Skin epidermis (tissue), 12 donors: ENCODE data around the gene TNK1.
A peak's percentile ranks its signal among the peaks of the same experiment; 100 is the strongest.

Experiments used
- H3K27ac ChIP-seq, 21 experiments: fragments of 200-600 bp; sonication (generic) in 11 of 21; one replicate each; pipeline ENCODE4 v1.5.0; 2020; ENCODE audit warnings: mild to moderate bottlenecking in 3 of 21, inconsistent platforms in 2 of 21, moderate library complexity in 2 of 21
- H3K4me3 ChIP-seq, 7 experiments: fragments of 200-600 bp; sonication (generic) in 2 of 7; one replicate each; pipeline ENCODE4 v1.5.0; 2020; ENCODE audit warnings: inconsistent platforms in 2 of 7, mild to moderate bottlenecking in 2 of 7, moderate library complexity in 1 of 7

The TNK1 gene

GRCh38 chr17:7383742-7384488 lies 3.0 kb downstream of the TNK1 start:
- peak overlapping the region; percentile 7 to 36 (median 27) for H3K4me3 ChIP-seq
- H3K27ac ChIP-seq = peak overlapping the region in 11 of 21 experiments; percentile 1 to 76 (median 49)

- Histone ChIP-seq H3K4me3 (peak overlapping the region; percentile 7 to 36 (median 27)), H3K27ac (peak overlapping the region in 9 of 21 experiments; percentile 1 to 76 (median 49))
These were observed 3.7 kb downstream of the TNK1 start for GRCh38 chr17:7384489-7385081.

DNA sequence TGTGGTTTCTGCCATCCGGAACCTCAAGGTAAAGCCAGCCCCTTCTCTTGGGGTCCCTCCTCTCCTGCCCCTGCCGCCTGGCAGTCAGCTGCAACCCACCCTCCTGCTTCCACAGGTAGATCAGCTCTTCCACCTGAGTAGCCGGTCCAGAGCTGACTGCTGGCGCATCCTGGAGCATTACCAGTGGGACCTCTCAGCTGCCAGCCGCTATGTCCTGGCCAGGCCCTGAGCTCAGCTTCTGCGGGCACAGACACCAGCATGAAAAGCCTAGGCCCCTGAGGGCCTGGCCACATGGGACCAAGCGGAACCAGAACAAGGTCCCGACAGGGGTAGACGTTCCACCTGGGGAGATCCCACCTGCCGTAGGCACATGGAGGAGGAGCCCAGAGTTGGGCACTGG lies 8.0 kb downstream of the TNK1 start:
- no peak overlapping the region for H3K27ac ChIP-seq
- no peak overlapping the region for H3K4me3 ChIP-seq

DNA sequence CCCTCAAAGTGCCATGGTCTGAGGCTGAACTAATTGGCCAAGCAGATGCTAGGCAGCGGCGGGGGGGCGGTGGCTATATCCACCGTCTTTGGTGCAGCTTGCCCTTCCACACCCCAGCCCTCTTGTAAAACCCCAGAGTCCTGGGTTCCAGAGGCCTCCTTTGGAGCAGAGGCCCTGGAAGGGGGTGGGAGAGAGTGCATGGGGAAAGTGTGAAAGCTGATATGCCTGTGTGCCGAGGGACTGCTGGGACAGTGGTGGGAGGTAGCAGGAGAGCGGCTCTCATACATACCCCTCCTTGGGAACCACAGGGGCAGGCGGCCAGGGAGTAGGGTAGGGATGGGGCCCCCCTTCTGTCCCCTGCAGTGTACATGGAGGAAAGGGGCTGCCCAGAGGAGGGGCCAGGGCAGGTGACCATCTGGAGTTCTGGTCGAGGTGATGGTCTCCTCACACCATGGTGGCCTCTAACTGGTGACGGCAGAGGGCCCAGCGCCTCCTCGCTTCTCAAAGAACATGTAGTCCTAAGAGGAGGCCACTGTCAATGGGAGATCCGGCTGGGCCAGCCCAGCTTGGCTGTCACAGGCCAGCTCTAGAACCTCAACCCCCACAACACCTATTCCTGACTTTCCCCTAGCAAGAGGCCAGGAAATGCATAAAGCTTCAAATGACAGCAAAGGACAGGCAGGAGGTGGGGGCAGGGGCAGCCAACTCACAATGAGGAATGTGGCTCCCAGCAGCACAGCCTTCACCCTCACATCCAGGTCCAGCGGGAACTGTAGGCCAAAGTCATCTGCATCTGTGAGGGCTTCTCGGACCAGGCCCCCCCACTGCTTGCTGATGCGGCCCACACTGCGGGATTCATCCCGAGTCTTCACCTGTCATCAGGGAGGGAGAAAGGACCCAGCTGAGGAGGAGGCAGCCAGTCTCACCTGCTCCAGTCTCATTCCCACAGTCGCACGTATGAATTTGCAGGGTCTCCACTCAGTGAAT lies 9.3 kb downstream of the TNK1 start:
- H3K27ac ChIP-seq = no peak overlapping the region
- H3K4me3 ChIP-seq = no peak overlapping the region

- Histone ChIP-seq H3K4me3 (no peak overlapping the region), H3K27ac (peak overlapping the region in 1 of 21 experiments; percentile 5)
These were observed 10.4 kb downstream of the TNK1 start for GRCh38 chr17:7391307-7391706.

- Histone ChIP-seq H3K27ac (peak overlapping the region in 19 of 21 experiments; percentile 76 to 97 (median 90)), H3K4me3 (peak overlapping the region; percentile 59 to 90 (median 65))
These were observed 12.1 kb downstream of the TNK1 start for GRCh38 chr17:7392696-7393612.

DNA sequence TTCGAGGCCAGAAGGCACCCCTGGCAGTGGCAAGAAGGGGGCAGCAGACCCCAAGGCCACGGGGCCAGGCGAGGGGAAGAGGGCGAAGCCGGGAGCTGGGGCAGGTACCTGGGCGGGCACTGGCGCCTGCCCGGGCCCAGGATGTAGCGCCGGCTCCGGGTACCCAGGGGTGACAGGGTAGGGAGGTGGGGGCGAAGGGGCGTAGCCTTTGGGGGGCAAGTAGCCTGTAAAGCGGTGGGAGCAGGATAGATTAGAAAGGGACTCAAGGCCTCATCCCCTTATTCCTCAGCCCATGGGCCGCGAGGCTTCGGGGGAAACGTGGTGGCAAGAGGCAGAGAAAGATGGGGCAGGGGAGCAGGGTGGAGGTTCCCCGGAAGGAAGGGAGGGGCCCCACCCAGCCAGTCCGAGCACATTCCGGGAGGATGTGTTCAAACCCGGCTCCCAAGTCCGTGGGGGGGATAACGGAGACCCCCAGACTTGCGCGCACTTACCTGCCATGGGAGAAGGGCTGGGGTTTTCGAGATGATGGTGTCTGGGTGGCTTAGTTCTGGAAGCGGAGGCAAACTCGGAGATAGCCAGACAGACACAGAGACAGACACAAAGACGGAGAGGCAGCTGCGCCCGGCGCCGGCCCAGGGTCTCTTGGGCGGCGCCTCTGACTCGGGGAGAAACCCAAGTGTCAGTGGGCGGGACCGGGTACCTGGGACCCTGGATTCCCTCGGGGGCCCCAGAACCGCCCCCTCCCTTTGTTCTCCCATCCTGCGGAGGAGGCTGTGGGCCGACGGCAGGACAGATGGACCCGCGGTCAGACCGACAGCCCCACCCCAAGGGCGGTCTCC lies 12.9 kb downstream of the TNK1 start:
- Histone ChIP-seq H3K27ac (peak overlapping the region; percentile 76 to 97 (median 90)), H3K4me3 (peak overlapping the region; percentile 59 to 90 (median 65))

- peak within 1 kb of the TSS; percentile 59 to 90 (median 65) for H3K4me3 ChIP-seq
- H3K27ac ChIP-seq = peak within 1 kb of the TSS; percentile 76 to 97 (median 90)
These were observed 13.7 kb downstream of the TNK1 start, which contains the start of gene PLSCR3 for GRCh38 chr17:7394452-7395191. PLSCR3 (minus strand) TSS chr17:7394525; CDS start chr17:7394110, 415 bp downstream.

GRCh38 chr17:7396147-7396546 lies 15.3 kb downstream of the TNK1 start:
- H3K4me3 ChIP-seq = no peak overlapping the region
- no peak overlapping the region for H3K27ac ChIP-seq

DNA sequence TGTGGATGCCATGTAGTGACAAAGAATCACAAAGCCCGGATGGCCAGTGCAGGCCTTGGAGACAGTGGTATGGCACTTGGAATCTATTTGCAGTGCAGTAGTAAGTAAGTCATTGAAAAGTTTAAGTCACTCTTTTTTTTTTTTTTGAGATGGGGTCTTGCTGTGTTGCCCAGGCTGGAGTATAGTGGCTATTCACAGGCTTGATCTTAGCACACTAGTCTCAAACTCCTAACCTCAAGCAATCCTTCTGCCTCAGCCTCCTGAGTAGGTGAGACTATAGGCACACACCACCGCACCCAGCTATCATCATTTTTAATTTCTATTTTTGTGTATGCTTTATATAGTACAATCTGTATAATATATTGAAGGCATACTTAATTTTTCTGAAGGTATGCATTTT lies 17.7 kb downstream of the TNK1 start:
- Histone ChIP-seq H3K4me3 (no peak overlapping the region), H3K27ac (no peak overlapping the region)

GRCh38 chr17:7403043-7403726 lies 22.3 kb downstream of the TNK1 start:
- peak overlapping the region; percentile 46 to 72 (median 60) for H3K4me3 ChIP-seq
- H3K27ac ChIP-seq = peak overlapping the region in 20 of 21 experiments; percentile 60 to 93 (median 85)

DNA sequence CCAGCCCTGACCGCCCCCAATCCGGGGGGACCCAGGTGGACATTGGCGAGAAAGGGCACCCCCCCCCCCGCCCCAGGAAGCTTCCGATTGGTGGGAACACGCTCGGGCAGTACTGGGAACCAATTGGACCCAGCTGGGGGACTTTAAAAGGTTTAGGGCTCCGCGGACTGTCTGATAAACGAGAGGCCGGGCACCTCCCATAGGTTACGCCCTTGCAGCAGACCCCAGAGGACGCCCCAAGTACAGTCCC lies 22.8 kb downstream of the TNK1 start:
- Histone ChIP-seq H3K4me3 (peak overlapping the region; percentile 46 to 72 (median 60)), H3K27ac (peak overlapping the region in 20 of 21 experiments; percentile 60 to 93 (median 85))

DNA sequence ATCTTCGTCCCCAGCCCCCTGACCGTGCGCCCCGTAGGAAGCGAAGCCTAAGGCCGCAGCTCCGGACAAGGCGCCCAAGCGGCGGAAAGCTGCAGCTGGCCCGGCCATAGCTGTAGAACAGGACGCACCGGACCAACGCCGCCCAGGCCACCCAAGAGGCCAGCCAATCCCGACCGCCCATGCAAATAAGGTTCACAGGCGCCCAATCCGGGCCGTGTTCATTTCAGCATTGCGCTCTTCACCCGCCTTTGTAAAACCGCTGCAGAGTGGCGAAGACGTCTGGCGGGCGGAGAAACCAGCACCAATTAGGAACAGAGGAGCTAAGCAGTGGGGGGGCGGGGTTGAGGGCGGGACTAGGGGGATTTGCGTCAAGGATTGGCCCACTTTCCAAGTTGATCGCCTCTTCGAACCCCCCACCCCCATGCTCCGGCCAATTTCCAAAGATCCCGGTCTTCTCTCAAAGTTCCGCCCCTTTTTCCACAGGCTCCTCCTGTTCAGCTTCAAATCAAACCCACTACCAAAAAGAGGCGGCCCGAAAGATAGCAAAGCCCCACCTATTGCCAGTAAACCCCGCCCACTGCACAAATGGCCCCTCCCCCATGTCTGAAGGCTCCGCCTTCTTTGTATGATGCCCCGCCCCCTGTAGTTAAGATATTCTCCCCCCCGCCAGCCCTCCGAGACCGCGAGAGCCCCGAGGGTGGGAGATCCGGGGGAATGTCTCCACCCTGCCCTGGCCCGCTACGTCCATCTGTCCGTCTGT lies 23.3 kb downstream of the TNK1 start, which contains the start of gene TMEM256:
TMEM256 (minus strand) TSS at position 121 of the 760 bp plus-strand sequence; CDS start at position 108, 13 bp downstream.
- Histone ChIP-seq H3K27ac (peak within 1 kb of the TSS; percentile 60 to 94 (median 85)), H3K4me3 (peak within 1 kb of the TSS; percentile 46 to 72 (median 60))

- Histone ChIP-seq H3K27ac (peak overlapping the region; percentile 56 to 94 (median 82)), H3K4me3 (peak overlapping the region; percentile 46 to 72 (median 60))
These were observed 24.0 kb downstream of the TNK1 start for GRCh38 chr17:7404737-7405349.
